Peyer's patch (tissue), 4 donors: ENCODE results near the gene MRPL1. TPM values are rescaled to one million over a fixed set of nuclear protein-coding genes. Genes with fewer than 3 reads are reported as not detected.
"Not testable (repeated sequence)": the region's sequence is repeated elsewhere in the genome, so short reads cannot be mapped to it uniquely, and the experiment has no call there.

Source experiments
- DNase-seq, 3 donors: peaks; one replicate each; pipeline ENCODE4 v3.0.0-alpha.2; 2017 to 2019
- H3K27ac ChIP-seq, 4 donors: fragments of 200-600 bp; sonication (generic); one replicate each; pipeline ENCODE4 v1.5.1; 2016 to 2019
- H3K27me3 ChIP-seq, 2 donors: fragments of 200-600 bp; sonication (generic); one replicate each; pipeline ENCODE4 v1.5.1; 2019
- H3K36me3 ChIP-seq, 3 donors: fragments of 200-600 bp; sonication (generic); one replicate each; pipeline ENCODE4 v1.5.1; 2016 to 2019
- H3K4me1 ChIP-seq, 4 donors: fragments of 200-600 bp; sonication (generic); one replicate each; pipeline ENCODE4 v1.5.1; 2016 to 2019
- H3K4me3 ChIP-seq, 4 donors: fragments of 200-600 bp; sonication (generic); 1 replicate in 3 of 4; 2 replicates in 1 of 4; pipeline ENCODE4 v1.5.1; 2016 to 2019; ENCODE audit warnings: mild to moderate bottlenecking in 1 of 4
- H3K9me3 ChIP-seq, 4 donors: fragments of 200-600 bp; sonication (generic); one replicate each; pipeline ENCODE4 v1.5.1; 2016 to 2019; ENCODE audit warnings: mild to moderate bottlenecking in 1 of 4
- POLR2A ChIP-seq, 2 donors: fragments of 450-650 bp; IDR thresholded peaks; one replicate each; pipeline ENCODE4 v1.5.1; 2017; ENCODE audit warnings: antibody characterized with exemption in 2 of 2, mild to moderate bottlenecking in 2 of 2, moderate library complexity in 2 of 2
- total RNA-seq, 4 donors: library from RNA; depleted of rRNA; stranded (reverse); fragments of >200 nt; gene quantifications; one replicate each; pipeline ENCODE4 v1.1.0, GENCODE V29; 2016
- TF ChIP-seq, protein P1 (sequence below), 6 experiments: fragments of 450-650 bp in 4 of 6; fragments of 200-600 bp in 2 of 6; sonication (generic) in 1 of 6; IDR thresholded peaks; one replicate each; pipeline ENCODE4 v1.5.1; 2017 to 2019; ENCODE audit warnings: antibody characterized with exemption in 6 of 6, mild to moderate bottlenecking in 3 of 6, moderate library complexity in 1 of 6

The MRPL1 gene
- total RNA-seq, 4 donors from 2014 or later = 12.8 to 30.5 (median 16.8) TPM

DNA sequence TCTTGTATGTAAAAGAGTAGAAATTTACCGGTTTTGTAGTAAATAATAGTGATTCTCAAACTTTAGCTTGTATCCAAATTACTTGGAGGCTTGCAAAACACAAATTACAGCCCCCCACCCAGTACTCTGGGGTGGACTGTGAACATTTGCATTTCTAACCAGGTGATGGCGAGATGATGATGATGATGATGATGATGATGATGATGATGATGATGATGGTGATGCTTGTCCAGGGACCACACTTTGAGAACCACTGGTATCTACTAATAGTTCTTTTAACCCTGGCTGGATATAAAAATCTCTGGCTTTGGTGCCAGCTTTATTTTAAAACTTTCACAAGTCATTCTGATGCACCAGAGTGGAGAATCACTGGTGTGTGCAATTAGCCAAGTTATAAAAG is 96.3 kb downstream of the MRPL1 start:
- H3K36me3 ChIP-seq = peaks cover 0 to 7% (median 0%) of the 10 kb centered on the region in 3 donors
- H3K27me3 ChIP-seq = no peaks in the 10 kb centered on the region
- H3K9me3 ChIP-seq = no peaks in the 10 kb centered on the region
- TF ChIP-seq POLR2A (IDR thresholded peaks at IDR 0.05) = no peak
- TF ChIP-seq, protein P1, sequence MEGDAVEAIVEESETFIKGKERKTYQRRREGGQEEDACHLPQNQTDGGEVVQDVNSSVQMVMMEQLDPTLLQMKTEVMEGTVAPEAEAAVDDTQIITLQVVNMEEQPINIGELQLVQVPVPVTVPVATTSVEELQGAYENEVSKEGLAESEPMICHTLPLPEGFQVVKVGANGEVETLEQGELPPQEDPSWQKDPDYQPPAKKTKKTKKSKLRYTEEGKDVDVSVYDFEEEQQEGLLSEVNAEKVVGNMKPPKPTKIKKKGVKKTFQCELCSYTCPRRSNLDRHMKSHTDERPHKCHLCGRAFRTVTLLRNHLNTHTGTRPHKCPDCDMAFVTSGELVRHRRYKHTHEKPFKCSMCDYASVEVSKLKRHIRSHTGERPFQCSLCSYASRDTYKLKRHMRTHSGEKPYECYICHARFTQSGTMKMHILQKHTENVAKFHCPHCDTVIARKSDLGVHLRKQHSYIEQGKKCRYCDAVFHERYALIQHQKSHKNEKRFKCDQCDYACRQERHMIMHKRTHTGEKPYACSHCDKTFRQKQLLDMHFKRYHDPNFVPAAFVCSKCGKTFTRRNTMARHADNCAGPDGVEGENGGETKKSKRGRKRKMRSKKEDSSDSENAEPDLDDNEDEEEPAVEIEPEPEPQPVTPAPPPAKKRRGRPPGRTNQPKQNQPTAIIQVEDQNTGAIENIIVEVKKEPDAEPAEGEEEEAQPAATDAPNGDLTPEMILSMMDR (IDR thresholded peaks at IDR 0.05) = no peak
- H3K4me3 ChIP-seq = no peak overlapping the region
- DNase-seq = no peak
- no peaks in the 10 kb centered on the region for H3K4me1 ChIP-seq
- no peak overlapping the region for H3K27ac ChIP-seq

GRCh38 chr4:77959566-77960338 is 97.1 kb downstream of the MRPL1 start:
- TF ChIP-seq POLR2A (IDR thresholded peaks at IDR 0.05) = no peak
- TF ChIP-seq, protein P1 (IDR thresholded peaks at IDR 0.05) = peak in 5 of 6 experiments; percentile 30 to 74 (median 72)

DNA sequence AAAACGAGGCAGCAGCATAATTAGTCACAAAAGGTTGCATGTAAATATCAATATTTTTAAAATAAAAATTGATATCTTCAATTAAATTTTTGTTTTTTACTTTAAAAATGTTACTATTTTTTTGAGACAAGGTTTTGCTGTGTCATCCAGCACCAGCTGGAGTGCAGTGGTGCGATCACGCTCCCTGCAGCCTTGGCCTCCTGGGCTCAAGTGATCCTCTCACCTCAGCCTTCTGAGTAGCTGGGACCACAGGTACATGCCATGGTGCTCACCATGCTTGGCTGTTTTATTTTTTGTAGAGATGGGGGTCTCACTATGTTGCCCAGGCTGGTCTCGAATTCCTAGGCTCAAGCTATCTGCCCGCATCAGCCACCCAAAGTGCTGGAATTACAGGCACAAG is 97.7 kb downstream of the MRPL1 start:
- Histone ChIP-seq H3K27ac (no peak overlapping the region), H3K4me3 (no peak overlapping the region), H3K9me3 (no peaks in the 10 kb centered on the region), H3K4me1 (no peaks in the 10 kb centered on the region), H3K27me3 (no peaks in the 10 kb centered on the region), H3K36me3 (no peaks in the 10 kb centered on the region)
- no peak for DNase-seq
- no peak for TF ChIP-seq POLR2A (IDR thresholded peaks at IDR 0.05)
- TF ChIP-seq, protein P1 (IDR thresholded peaks at IDR 0.05) = no peak

More at GRCh38 chr4:77959566-77960338, 97.1 kb downstream of the MRPL1 start:
- Histone ChIP-seq H3K9me3 (no peaks in the 10 kb centered on the region), H3K4me3 (no peak overlapping the region), H3K36me3 (peaks cover 0 to 2% (median 0%) of the 10 kb centered on the region in 3 donors), H3K27me3 (no peaks in the 10 kb centered on the region), H3K27ac (no peak overlapping the region), H3K4me1 (no peaks in the 10 kb centered on the region)
- no peak for DNase-seq

DNA sequence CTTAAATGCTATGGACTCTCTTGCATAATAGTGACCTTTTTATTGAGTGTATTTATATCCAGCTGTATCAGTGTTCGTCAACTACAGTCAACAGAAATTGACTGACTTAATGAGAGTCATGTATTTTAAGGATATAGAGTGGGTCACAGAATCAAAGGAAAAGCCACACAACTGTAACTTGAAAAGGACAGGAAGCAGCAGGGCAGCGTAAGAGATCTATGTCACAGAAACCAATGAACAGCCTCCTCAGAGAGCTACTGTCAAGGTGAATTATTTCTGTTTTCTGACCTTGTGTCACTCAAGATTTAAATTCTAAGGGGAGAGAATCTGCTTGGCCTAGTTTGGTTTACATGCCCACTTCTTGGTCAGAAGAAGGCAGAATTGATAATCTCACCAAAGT is 100.4 kb downstream of the MRPL1 start:
- Histone ChIP-seq H3K4me3 (no peak overlapping the region), H3K4me1 (no peaks in the 10 kb centered on the region), H3K27me3 (no peaks in the 10 kb centered on the region), H3K36me3 (no peaks in the 10 kb centered on the region), H3K9me3 (no peaks in the 10 kb centered on the region), H3K27ac (no peak overlapping the region)
- TF ChIP-seq, protein P1 (IDR thresholded peaks at IDR 0.05) = no peak
- TF ChIP-seq POLR2A (IDR thresholded peaks at IDR 0.05) = no peak
- no peak for DNase-seq

DNA sequence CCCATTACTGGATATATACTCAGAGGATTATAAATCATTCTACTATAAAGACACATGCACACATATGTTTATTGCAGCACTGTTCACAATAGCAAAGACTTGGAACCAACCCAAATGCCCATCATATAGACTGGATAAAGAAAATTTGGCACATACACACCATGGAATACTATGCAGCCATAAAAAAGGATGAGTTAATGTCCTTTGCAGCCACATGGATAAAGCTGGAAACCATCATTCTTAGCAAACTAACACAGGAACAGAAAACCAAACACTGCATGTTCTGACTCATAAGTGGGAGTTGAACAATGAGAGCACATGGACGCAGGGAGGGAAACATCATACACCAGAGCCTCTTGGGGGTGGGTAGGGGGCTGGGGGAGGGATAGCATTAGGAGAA is 111.0 kb downstream of the MRPL1 start:
- not testable (repeated sequence) for H3K27ac ChIP-seq, DNase-seq, H3K9me3 ChIP-seq, H3K4me3 ChIP-seq, H3K4me1 ChIP-seq, H3K27me3 ChIP-seq, H3K36me3 ChIP-seq

- H3K4me3 ChIP-seq, H3K27ac ChIP-seq, H3K27me3 ChIP-seq, DNase-seq, H3K36me3 ChIP-seq, H3K4me1 ChIP-seq, H3K9me3 ChIP-seq: not testable (repeated sequence)
These were observed 120.4 kb downstream of the MRPL1 start for GRCh38 chr4:77982900-77983540.

GRCh38 chr4:77983612-77984311 is 121.1 kb downstream of the MRPL1 start:
- H3K4me3 ChIP-seq, H3K4me1 ChIP-seq, DNase-seq, H3K27ac ChIP-seq, H3K36me3 ChIP-seq, H3K9me3 ChIP-seq, H3K27me3 ChIP-seq: not testable (repeated sequence)
